Endometrial microvascular endothelial cells (primary cell): ENCODE data around the gene TNRC6C. TPM values are rescaled to one million over a fixed set of nuclear protein-coding genes. Genes with fewer than 3 reads are reported as not detected.

Experiments
- in situ Hi-C: cut with HindIII; loops from 2 replicates; pipeline ENCODE4 v1.10.0; 2017; ENCODE audit warnings: low sequenced_read_pairs, low pct_unique_long_range_greater_than_20kb; ENCODE audit errors: inconsistent ontology term
- total RNA-seq: library from RNA; depleted of rRNA; stranded (reverse); fragments of >200 nt; gene quantifications from one replicate; pipeline ENCODE4 v1.2.3, GENCODE V29; 2015; ENCODE audit errors: inconsistent ontology term

TNRC6C gene
- 2.7 TPM for total RNA-seq

GRCh38 chr17:77957857-77958715 is at the start of gene TNRC6C:
TSS of gene TNRC6C (plus strand) at chr17:77958703. CDS start at chr17:78004207, 45,504 bp downstream.
- in situ Hi-C loops, result no loop called here

- in situ Hi-C loops, result no loop called here
These were observed 49.3 kb upstream of the TNRC6C start for GRCh38 chr17:77909236-77909635.

DNA sequence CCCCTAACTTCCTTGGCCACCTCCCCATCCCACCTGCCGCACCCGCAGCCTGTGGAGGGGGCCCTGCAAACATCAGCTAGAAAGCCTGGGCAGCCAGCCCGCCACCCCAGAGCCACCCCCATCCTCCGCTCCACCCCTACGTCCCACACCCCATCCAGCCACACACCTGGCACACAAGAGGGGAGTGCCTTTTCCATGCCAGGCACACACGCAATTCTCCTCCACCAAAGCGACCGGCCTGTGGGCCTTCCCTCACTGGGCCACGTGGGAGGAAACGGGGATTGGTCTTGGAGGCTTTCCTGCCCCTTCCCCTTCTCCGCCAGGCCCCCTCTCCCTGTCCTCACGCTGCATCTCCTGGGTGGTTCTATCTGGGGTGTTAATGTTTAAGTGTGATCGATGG is 48.7 kb upstream of the TNRC6C start:
- in situ Hi-C loops, result no loop called here

DNA sequence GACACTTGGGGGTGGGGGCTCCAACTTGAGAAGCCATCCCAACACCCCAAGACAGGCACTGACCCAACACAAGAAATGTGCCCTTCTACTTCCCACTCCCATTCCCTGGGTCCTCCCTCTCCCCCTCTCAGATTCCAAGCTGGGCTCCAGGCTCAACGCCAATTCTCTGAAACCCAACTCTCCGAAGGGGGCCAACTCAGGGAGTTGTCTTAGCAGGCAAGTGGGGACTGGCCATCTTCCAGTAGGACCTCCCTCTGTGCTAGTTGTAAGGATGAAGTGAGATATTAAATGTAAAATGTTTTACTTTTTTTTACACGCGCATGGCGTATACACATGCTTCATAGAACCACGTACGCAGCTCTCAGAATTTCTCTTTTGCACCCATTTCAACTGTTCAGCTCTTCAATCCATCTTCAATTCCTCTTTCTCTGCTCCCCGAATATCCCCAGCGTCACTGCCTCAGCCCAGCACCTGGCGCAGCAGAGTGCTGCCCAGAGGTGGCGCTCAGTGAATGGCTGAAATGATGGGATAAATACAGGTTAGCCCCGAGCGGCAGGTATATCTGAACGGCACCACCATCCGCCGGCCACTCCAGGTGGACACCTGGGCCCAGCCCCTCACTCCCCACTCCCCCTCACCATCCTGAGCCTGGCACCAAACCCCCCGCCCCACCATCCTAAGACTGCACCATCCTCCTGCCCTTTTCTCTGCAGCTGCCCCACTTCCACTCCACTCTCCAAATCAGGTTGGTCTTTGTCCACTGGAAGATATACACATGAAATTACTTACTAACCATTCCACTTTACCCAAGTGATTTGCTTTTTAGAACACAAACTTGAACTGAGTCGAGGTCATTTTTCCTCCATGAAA is 43.9 kb upstream of the TNRC6C start:
- in situ Hi-C loops, result no loop called here

DNA sequence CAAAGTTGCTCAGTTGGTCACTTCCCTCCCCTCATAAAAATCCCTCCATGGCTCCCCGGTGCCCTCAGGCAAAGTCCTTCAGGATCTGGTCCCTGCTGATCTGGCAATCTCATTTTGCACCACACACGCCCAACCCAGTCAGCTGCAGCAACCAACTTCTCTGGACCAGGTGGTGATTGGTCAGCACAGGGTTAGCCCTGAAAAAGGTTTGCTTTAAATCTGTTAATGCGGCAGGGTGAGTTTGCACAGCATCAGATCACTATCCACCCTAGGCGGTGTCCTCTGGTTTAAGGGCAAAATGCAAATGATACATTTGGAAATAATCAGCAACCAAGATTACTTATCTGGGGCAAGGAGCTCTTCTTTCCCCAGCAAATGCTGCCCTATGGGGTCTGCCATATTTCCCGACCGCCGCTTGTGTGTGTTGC is 42.9 kb upstream of the TNRC6C start:
- in situ Hi-C loops, result no loop called here

DNA sequence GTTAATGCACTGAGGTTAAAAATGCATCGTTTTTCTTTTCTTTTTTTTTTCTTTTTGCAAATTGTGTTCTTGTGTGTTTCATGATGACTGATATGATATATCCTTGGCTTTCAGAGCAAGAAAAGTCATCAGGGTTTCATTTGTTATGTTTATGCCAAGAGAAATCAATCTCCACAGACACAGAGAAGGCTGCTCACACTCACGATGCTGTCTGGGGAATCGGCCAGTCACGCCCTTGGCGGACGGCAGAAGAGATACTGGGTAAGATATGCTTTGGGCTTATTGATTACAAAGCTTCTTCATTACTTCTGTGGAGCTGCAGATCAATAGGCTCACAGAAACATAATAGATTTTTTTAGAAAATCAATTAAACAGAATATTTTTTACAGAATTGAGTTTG is 42.2 kb upstream of the TNRC6C start:
- in situ Hi-C loops, result no loop called here

- in situ Hi-C loops, result no loop called here
These were observed 41.6 kb upstream of the TNRC6C start for GRCh38 chr17:77916703-77917481.

- in situ Hi-C loops, result no loop called here
These were observed 39.2 kb upstream of the TNRC6C start for GRCh38 chr17:77919276-77919675.

- in situ Hi-C loops, result no loop called here
These were observed 35.4 kb upstream of the TNRC6C start for GRCh38 chr17:77923135-77923534.

DNA sequence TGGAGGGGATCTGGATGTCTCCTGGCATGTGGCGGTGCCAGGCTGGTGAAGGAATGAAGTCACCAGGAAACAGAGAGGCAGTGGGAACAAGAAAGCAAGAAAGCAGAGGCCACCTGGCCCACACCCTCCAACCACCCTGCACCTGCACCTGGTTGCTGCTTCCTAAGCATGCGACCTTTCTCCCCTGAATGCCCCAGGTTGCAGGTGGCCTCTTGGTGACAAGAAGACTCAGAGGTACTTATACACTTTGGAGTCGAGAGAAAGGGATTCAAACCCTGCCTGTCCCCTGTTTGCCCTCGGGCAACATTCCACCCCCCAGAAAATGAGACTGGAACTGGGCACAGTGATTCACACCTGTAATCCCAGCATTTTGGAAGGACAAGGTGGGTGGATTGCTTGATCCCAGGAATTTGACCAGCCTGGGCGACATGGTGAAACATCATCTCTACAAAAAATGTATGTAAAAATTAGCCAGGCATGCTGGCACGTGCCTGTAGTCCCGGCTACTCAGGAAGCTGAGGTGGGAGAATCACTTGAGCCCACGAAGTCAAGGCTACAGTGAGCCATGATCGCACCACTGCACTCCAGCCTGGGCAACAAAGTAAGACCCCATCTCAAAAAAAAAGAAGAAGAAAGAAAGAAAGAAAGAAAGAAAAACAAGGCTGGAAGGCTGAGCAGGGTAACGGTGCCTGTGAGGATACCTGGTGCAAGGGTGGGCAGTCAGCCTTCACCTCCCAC is 34.6 kb upstream of the TNRC6C start:
- in situ Hi-C loops, result no loop called here

DNA sequence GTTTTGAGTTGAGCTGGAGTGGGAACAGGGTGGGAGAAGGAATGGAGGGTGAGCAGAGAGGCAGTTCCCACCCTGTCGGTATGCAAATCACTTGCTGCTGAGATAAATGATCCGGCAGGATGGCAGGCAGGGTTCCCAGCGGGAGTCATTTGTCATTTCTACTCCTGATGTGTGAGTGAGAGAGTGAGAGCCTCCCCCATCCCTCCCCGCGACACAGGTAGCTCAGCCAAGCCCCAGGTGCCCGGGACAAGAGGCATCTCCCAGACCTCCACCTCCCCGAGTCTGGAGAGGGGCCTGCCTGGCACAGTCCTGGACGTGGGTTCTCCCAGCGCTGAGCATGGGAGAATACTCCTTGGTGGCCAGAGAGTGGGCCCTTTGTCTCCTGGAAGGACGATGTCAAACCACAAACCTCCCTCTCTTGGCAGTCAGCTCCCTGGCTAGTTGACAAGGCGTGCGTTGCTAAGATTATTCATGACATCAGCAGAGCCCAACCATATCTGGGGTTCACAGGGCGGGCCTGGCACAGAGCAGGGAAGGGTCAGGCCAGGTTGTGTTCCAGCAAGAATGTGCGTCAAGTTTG is 33.7 kb upstream of the TNRC6C start:
- in situ Hi-C loops, result no loop called here

GRCh38 chr17:77925831-77926543 is 32.5 kb upstream of the TNRC6C start:
- in situ Hi-C loops, result no loop called here

GRCh38 chr17:77926981-77927380 is 31.5 kb upstream of the TNRC6C start:
- in situ Hi-C loops, result no loop called here

DNA sequence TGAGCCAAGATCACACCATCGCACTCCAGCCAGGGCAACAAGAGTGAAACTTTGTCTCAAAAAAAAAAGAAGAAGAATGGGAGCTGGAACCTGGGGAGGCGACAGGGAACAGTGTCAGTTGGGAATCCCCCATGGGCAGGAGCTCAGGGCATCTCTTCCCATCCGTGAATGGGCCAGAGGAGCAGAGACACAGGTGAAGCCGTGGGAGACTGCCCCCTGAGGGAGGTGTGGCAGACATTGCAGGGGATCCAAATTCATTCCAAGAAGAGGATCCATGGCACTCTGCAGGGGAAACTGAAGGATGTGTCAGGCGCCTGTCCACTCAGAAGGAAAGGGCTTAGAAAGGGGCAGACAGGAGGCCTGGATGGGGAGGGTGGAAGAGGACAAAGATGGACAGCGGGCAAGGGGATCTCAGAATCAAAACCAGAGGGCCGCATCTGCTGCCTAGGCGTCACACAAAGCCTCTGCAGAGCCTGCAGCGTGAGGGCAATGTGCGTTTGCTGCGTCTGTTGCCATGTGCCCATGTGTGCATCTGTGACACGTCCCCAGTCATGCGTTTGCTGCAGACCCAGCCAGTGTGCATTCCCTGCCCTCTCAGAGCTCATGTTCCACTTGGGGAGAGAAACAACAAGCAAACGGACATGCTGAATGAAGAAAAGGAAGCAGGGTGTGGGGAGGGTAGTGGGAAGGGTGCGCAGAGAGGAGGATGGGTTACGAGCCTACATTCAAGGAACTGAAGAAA is 30.6 kb upstream of the TNRC6C start:
- in situ Hi-C loops, result no loop called here

GRCh38 chr17:77928519-77929179 is 29.9 kb upstream of the TNRC6C start:
- in situ Hi-C loops, result no loop called here

GRCh38 chr17:77929180-77929564 is 29.3 kb upstream of the TNRC6C start:
- in situ Hi-C loops, result no loop called here
